PC-3 (cell line): Measurements from ENCODE around the gene CHN1. TPM values are rescaled to one million over a fixed set of nuclear protein-coding genes. Genes with fewer than 3 reads are reported as not detected.

Experiments
- ATAC-seq: fragments of 200-7000 bp; cut with Tn5 transposase; 2 replicates; pipeline ENCODE4 v1.9.1; 2020; ENCODE audit warnings: mild to moderate bottlenecking, moderate library complexity
- BruUV-seq: library from RNA; stranded (reverse); fragments of 400-500 nt; replicated peaks from 2 replicates; lab custom pipeline; 2021; lab: Mats Ljungman, UMichigan
- CTCF ChIA-PET: fragments of 300-600 bp; sonication (Branson Sonifier 250); formaldehyde crosslinking; loops from one replicate; lab custom pipeline; 2022; ENCODE audit warnings: antibody characterized with exemption; lab: Charles Lee
- POLR2A ChIA-PET: fragments of 300-600 bp; sonication (Branson Sonifier 250); formaldehyde crosslinking; loops from one replicate; lab custom pipeline; 2022; ENCODE audit warnings: antibody characterized with exemption; ENCODE audit not compliant: unreplicated experiment; lab: Charles Lee
- DNase-seq: peaks from one replicate; pipeline ENCODE4 v3.0.0-alpha.2; 2015
- H2AFZ ChIP-seq: fragments of 300-600 bp; sonication (generic); 2 replicates; pipeline ENCODE4 v1.6.0; 2016; ENCODE audit warnings: antibody characterized with exemption, low read length
- H3F3A ChIP-seq: fragments of 300-600 bp; sonication (generic); one replicate; pipeline ENCODE4 v1.6.0; 2017; ENCODE audit warnings: antibody characterized with exemption, low read length, control low read depth, mild to moderate bottlenecking; ENCODE audit not compliant: unreplicated experiment
- H3K27ac ChIP-seq: fragments of 300-600 bp; sonication (generic); 2 replicates; pipeline ENCODE4 v1.5.1; 2016; ENCODE audit warnings: mild to moderate bottlenecking, low read length
- H3K27me3 ChIP-seq: fragments of 300-600 bp; sonication (generic); 2 replicates; pipeline ENCODE4 v1.6.1; 2016; ENCODE audit warnings: low read length, mixed read lengths
- H3K36me3 ChIP-seq: fragments of 300-600 bp; sonication (generic); 2 replicates; pipeline ENCODE4 v1.6.1; 2016; ENCODE audit warnings: low read depth, mixed run types, low read length, mixed read lengths
- H3K4me1 ChIP-seq: fragments of 300-600 bp; sonication (generic); 2 replicates; pipeline ENCODE4 v1.5.1; 2016; ENCODE audit warnings: low read length; ENCODE audit not compliant: insufficient read depth
- H3K4me2 ChIP-seq: fragments of 300-600 bp; sonication (generic); 2 replicates; pipeline ENCODE4 v1.6.0; 2016; ENCODE audit warnings: low read length
- H3K4me3 ChIP-seq: fragments of 300-600 bp; sonication (generic); 2 replicates; pipeline ENCODE4 v1.5.1; 2016; ENCODE audit warnings: mild to moderate bottlenecking, low read length, mixed read lengths
- H3K79me2 ChIP-seq: fragments of 300-600 bp; sonication (generic); 2 replicates; pipeline ENCODE4 v1.6.1; 2017; ENCODE audit warnings: low read length, mixed read lengths
- H3K9ac ChIP-seq: fragments of 300-600 bp; sonication (generic); 2 replicates; pipeline ENCODE4 v1.6.0; 2016; ENCODE audit warnings: mild to moderate bottlenecking, low read length
- H3K9me2 ChIP-seq: fragments of 300-600 bp; sonication (generic); replicated peaks from 2 replicates; pipeline ENCODE4 v1.6.1; 2016; ENCODE audit warnings: mixed run types, low read length, mixed read lengths
- H3K9me3 ChIP-seq: fragments of 300-600 bp; sonication (generic); 2 replicates; pipeline ENCODE4 v1.6.1; 2016; ENCODE audit warnings: low read length, mixed read lengths
- H4K20me1 ChIP-seq: fragments of 300-600 bp; sonication (generic); 2 replicates; pipeline ENCODE4 v1.6.1; 2016; ENCODE audit warnings: low read length, mixed read lengths
- CTCF ChIP-seq: fragments of 300-600 bp; sonication (generic); conservative IDR thresholded peaks from 2 replicates; pipeline ENCODE4 v1.5.1; 2017; ENCODE audit warnings: antibody characterized with exemption, low read depth, mild to moderate bottlenecking, low read length
- EZH2 ChIP-seq: fragments of 300-600 bp; sonication (generic); IDR thresholded peaks from one replicate; pipeline ENCODE4 v1.6.1; 2017; ENCODE audit warnings: antibody characterized with exemption, mild to moderate bottlenecking, low read length; ENCODE audit not compliant: unreplicated experiment
- EZH2phosphoT487 ChIP-seq: fragments of 300-600 bp; sonication (generic); IDR thresholded peaks from 2 replicates; pipeline ENCODE4 v1.6.1; 2018; ENCODE audit warnings: mild to moderate bottlenecking, antibody characterized with exemption, low read length, borderline replicate concordance
- intact Hi-C: fragments of 100-400 bp; cut with micrococcal nuclease; formaldehyde crosslinking; loops from 2 replicates; pipeline ENCODE4 v1.9.0; 2023
- total RNA-seq: library from RNA; depleted of rRNA; stranded (reverse); fragments of >200 nt; gene quantifications from 2 replicates; pipeline ENCODE4 v1.2.3, GENCODE V29; 2014

The CHN1 gene
- total RNA-seq, 1 experiment from 2014 or later: 7.8 TPM

GRCh38 chr2:174882416-174882815, 122.8 kb downstream of the CHN1 start:
- ATAC-seq: no peak
- Histone ChIP-seq H3K4me2 (no peak overlapping the region), H3K27me3 (no peaks in the 10 kb centered on the region), H3K27ac (no peak overlapping the region), H3K9ac (no peak overlapping the region), H3K9me2 (no peaks in the 10 kb centered on the region), H3K36me3 (no peaks in the 10 kb centered on the region), H4K20me1 (no peaks in the 10 kb centered on the region), H3K79me2 (no peaks in the 10 kb centered on the region), H3K4me1 (no peaks in the 10 kb centered on the region), H2AFZ (no peak overlapping the region), H3K4me3 (no peak overlapping the region), H3F3A (no peaks in the 10 kb centered on the region), H3K9me3 (no peaks in the 10 kb centered on the region)
- ChIA-PET POLR2A (no interaction called here), CTCF (no interaction called here)
- no peak for DNase-seq
- intact Hi-C loops: no loop called here
- no peak for TF ChIP-seq EZH2phosphoT487
- no peak for TF ChIP-seq CTCF
- no peak for TF ChIP-seq EZH2
- BruUV-seq: no TSS peak

GRCh38 chr2:174881678-174882077, 123.5 kb downstream of the CHN1 start:
- intact Hi-C loops: no loop called here
- H3K4me1 ChIP-seq: no peaks in the 10 kb centered on the region
- TF ChIP-seq EZH2phosphoT487: no peak
- TF ChIP-seq CTCF: no peak
- TF ChIP-seq EZH2: no peak
- no peak overlapping the region for H3K4me2 ChIP-seq
- DNase-seq (no peak), ATAC-seq (no peak)
- H3K36me3 ChIP-seq: no peaks in the 10 kb centered on the region
- no peaks in the 10 kb centered on the region for H3K9me3 ChIP-seq
- no peak overlapping the region for H3K4me3 ChIP-seq
- H3K27ac ChIP-seq: no peak overlapping the region
- H2AFZ ChIP-seq: no peak overlapping the region
- BruUV-seq: no TSS peak
- H4K20me1 ChIP-seq: no peaks in the 10 kb centered on the region
- H3K79me2 ChIP-seq: no peaks in the 10 kb centered on the region
- ChIA-PET CTCF (no interaction called here), POLR2A (no interaction called here)
- no peaks in the 10 kb centered on the region for H3K27me3 ChIP-seq
- no peaks in the 10 kb centered on the region for H3F3A ChIP-seq
- H3K9ac ChIP-seq: no peak overlapping the region
- H3K9me2 ChIP-seq: no peaks in the 10 kb centered on the region

- ATAC-seq: peak; percentile 46
- peak overlapping the region; percentile 40; the same call in 1 of the 2 replicates for H2AFZ ChIP-seq
- H3K9ac ChIP-seq: no peak overlapping the region
- ChIA-PET CTCF (interaction anchor here (0.6 kb wide), 1 partner anchor 35 kb away, joined by 5 read pairs; no protein-coding TSS in a partner anchor), POLR2A (no interaction called here)
- intact Hi-C loops: no loop called here
- TF ChIP-seq EZH2 (no peak), CTCF (no peak), EZH2phosphoT487 (no peak)
- H3K27me3 ChIP-seq: no peaks in the 10 kb centered on the region
- peak overlapping the region; percentile 77 for H3K4me2 ChIP-seq
- H3K79me2 ChIP-seq: no peaks in the 10 kb centered on the region
- no peaks in the 10 kb centered on the region for H3K9me2 ChIP-seq
- DNase-seq: peak; percentile 50
- H3K36me3 ChIP-seq: no peaks in the 10 kb centered on the region
- H3K4me3 ChIP-seq: peak overlapping the region; percentile 55
- no peaks in the 10 kb centered on the region for H3F3A ChIP-seq
- H4K20me1 ChIP-seq: no peaks in the 10 kb centered on the region
- no peak overlapping the region for H3K27ac ChIP-seq
- no peaks in the 10 kb centered on the region for H3K9me3 ChIP-seq
- BruUV-seq: no TSS peak
- H3K4me1 ChIP-seq: no peaks in the 10 kb centered on the region
Measured at GRCh38 chr2:174878537-174879147, 126.5 kb downstream of the CHN1 start.
